ENCODE results near the gene ASB8.

Gene ASB8

GRCh38 chr12:48143898-48144297 is 13.4 kb downstream of the ASB8 start:
- ChIA-PET POLR2A (no interaction called here), CTCF (no interaction called here)
- TF ChIP-seq NFRKB (IDR thresholded peaks at IDR 0.05) (no peak), SP1 (IDR thresholded peaks at IDR 0.05) (no peak), ELF4 (IDR thresholded peaks at IDR 0.05) (no peak), BHLHE40 (IDR thresholded peaks at IDR 0.05; ENCODE audit: borderline replicate concordance) (no peak), FOXA1 (IDR thresholded peaks at IDR 0.05) (no peak), LEF1 (IDR thresholded peaks at IDR 0.05; ENCODE audit: borderline replicate concordance) (no peak), CTBP1 (IDR thresholded peaks at IDR 0.05; ENCODE audit: borderline replicate concordance) (no peak), HDGF (IDR thresholded peaks at IDR 0.05; ENCODE audit: borderline replicate concordance) (no peak), L3MBTL2 (conservative IDR thresholded peaks at IDR 0.05) (no peak), FOXM1 (IDR thresholded peaks at IDR 0.05; ENCODE audit: borderline replicate concordance) (no peak), ARNT (IDR thresholded peaks at IDR 0.05) (no peak), SUZ12 (IDR thresholded peaks at IDR 0.05) (no peak), ZNF384 (IDR thresholded peaks at IDR 0.05) (no peak), TARDBP (IDR thresholded peaks at IDR 0.05) (no peak), FOXK2 (IDR thresholded peaks at IDR 0.05) (no peak), PKNOX1 (IDR thresholded peaks at IDR 0.05) (no peak)
- no peak for DNase-seq (ENCODE audit: extremely low spot score)

GRCh38 chr12:48142818-48143674 is 14.3 kb downstream of the ASB8 start:
- no peak for DNase-seq (ENCODE audit: extremely low spot score)
- TF ChIP-seq BHLHE40 (IDR thresholded peaks at IDR 0.05; ENCODE audit: borderline replicate concordance) (no peak), HDGF (IDR thresholded peaks at IDR 0.05; ENCODE audit: borderline replicate concordance) (no peak), NFRKB (IDR thresholded peaks at IDR 0.05) (no peak), FOXK2 (IDR thresholded peaks at IDR 0.05) (no peak), ELF4 (IDR thresholded peaks at IDR 0.05) (no peak), TARDBP (IDR thresholded peaks at IDR 0.05) (no peak), FOXM1 (IDR thresholded peaks at IDR 0.05; ENCODE audit: borderline replicate concordance) (no peak)
- POLR2A ChIA-PET = interaction anchor here (1.0 to 1.5 kb wide), 2 partner anchors 9 to 14 kb away, joined by 3 to 5 read pairs; partner anchors contain the start of gene ASB8
- CTCF ChIA-PET = no interaction called here

- no peak for DNase-seq (ENCODE audit: extremely low spot score)
- POLR2A ChIA-PET = no interaction called here
- CTCF ChIA-PET = no interaction called here
- TF ChIP-seq BHLHE40 (IDR thresholded peaks at IDR 0.05; ENCODE audit: borderline replicate concordance) (no peak), HDGF (IDR thresholded peaks at IDR 0.05; ENCODE audit: borderline replicate concordance) (no peak), TARDBP (IDR thresholded peaks at IDR 0.05) (no peak), LEF1 (IDR thresholded peaks at IDR 0.05; ENCODE audit: borderline replicate concordance) (no peak), ARNT (IDR thresholded peaks at IDR 0.05) (no peak), CTBP1 (IDR thresholded peaks at IDR 0.05; ENCODE audit: borderline replicate concordance) (no peak), NFRKB (IDR thresholded peaks at IDR 0.05) (no peak)
Measured at GRCh38 chr12:48135027-48135426, 22.3 kb downstream of the ASB8 start.

GRCh38 chr12:48132826-48133225 is 24.5 kb downstream of the ASB8 start:
- TF ChIP-seq L3MBTL2 (conservative IDR thresholded peaks at IDR 0.05) = no peak
- DNase-seq (ENCODE audit: extremely low spot score) = no peak
- CTCF ChIA-PET = no interaction called here
- POLR2A ChIA-PET = no interaction called here

GRCh38 chr12:48131517-48131916 is 25.8 kb downstream of the ASB8 start:
- TF ChIP-seq BHLHE40 (IDR thresholded peaks at IDR 0.05; ENCODE audit: borderline replicate concordance) (no peak), LEF1 (IDR thresholded peaks at IDR 0.05; ENCODE audit: borderline replicate concordance) (no peak), PKNOX1 (IDR thresholded peaks at IDR 0.05) (no peak), ELF4 (IDR thresholded peaks at IDR 0.05) (no peak), L3MBTL2 (conservative IDR thresholded peaks at IDR 0.05) (no peak)
- no peak for DNase-seq (ENCODE audit: extremely low spot score)
- CTCF ChIA-PET = no interaction called here
- POLR2A ChIA-PET = no interaction called here

- ChIA-PET CTCF (no interaction called here), POLR2A (interaction anchor here (1.8 kb wide), 1 partner anchor 28 kb away, joined by 8 read pairs; the partner anchor contains the start of gene ASB8)
- TF ChIP-seq LEF1 (IDR thresholded peaks at IDR 0.05; ENCODE audit: borderline replicate concordance) (no peak), L3MBTL2 (conservative IDR thresholded peaks at IDR 0.05) (no peak), FOXM1 (IDR thresholded peaks at IDR 0.05; ENCODE audit: borderline replicate concordance) (no peak), CTBP1 (IDR thresholded peaks at IDR 0.05; ENCODE audit: borderline replicate concordance) (no peak), FOXA1 (IDR thresholded peaks at IDR 0.05) (no peak), ELF4 (IDR thresholded peaks at IDR 0.05) (no peak), HDGF (IDR thresholded peaks at IDR 0.05; ENCODE audit: borderline replicate concordance) (no peak), NFRKB (IDR thresholded peaks at IDR 0.05) (no peak), SUZ12 (IDR thresholded peaks at IDR 0.05) (no peak), SP1 (IDR thresholded peaks at IDR 0.05) (no peak), PKNOX1 (IDR thresholded peaks at IDR 0.05) (no peak), ARNT (IDR thresholded peaks at IDR 0.05) (no peak), ZNF384 (IDR thresholded peaks at IDR 0.05) (no peak), BHLHE40 (IDR thresholded peaks at IDR 0.05; ENCODE audit: borderline replicate concordance) (no peak), TARDBP (IDR thresholded peaks at IDR 0.05) (no peak), FOXK2 (IDR thresholded peaks at IDR 0.05) (no peak)
- no peak for DNase-seq (ENCODE audit: extremely low spot score)
Measured at GRCh38 chr12:48129376-48129775, 27.9 kb downstream of the ASB8 start.
